B cell (primary cell): ENCODE data around the gene IRGQ.

Experiments used
- EZH2 ChIP-seq: IDR thresholded peaks from 2 replicates; pipeline ENCODE4 v1.6.1; 2012; ENCODE audit warnings: borderline replicate concordance, low read depth, mild to moderate bottlenecking, moderate library complexity, low read length; ENCODE audit not compliant: insufficient read depth, poor library complexity, severe bottlenecking
- TF ChIP-seq, protein P1 (sequence below): fragments of 200-600 bp; IDR thresholded peaks from one replicate; pipeline ENCODE4 v1.8.0; 2022; ENCODE audit warnings: antibody characterized with exemption, mild to moderate bottlenecking

DNA sequence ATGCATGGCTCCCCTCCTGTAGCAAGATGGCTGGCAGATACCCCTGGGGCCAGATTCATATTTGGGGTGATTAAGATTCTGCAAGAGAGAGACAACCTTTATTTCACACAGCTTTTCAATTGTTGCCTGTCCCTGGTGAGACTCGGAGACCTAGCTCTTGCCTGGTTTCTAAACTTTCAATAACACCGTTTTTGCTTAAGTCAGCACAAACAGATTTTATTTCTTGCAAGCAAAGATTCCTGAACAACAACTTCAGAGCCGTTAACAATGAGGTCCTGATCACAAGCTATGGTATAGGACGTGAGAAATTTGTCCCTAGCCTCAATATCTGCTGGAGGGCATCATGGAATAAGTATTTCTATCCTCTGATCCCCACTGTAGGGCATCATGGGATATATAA, 46.6 kb upstream of the IRGQ start:
- TF ChIP-seq EZH2, result no peak
- TF ChIP-seq, protein P1, sequence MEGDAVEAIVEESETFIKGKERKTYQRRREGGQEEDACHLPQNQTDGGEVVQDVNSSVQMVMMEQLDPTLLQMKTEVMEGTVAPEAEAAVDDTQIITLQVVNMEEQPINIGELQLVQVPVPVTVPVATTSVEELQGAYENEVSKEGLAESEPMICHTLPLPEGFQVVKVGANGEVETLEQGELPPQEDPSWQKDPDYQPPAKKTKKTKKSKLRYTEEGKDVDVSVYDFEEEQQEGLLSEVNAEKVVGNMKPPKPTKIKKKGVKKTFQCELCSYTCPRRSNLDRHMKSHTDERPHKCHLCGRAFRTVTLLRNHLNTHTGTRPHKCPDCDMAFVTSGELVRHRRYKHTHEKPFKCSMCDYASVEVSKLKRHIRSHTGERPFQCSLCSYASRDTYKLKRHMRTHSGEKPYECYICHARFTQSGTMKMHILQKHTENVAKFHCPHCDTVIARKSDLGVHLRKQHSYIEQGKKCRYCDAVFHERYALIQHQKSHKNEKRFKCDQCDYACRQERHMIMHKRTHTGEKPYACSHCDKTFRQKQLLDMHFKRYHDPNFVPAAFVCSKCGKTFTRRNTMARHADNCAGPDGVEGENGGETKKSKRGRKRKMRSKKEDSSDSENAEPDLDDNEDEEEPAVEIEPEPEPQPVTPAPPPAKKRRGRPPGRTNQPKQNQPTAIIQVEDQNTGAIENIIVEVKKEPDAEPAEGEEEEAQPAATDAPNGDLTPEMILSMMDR, result no peak
